ENCODE data around the gene KIRREL1. TPM values are rescaled to one million over a fixed set of nuclear protein-coding genes. Genes with fewer than 3 reads are reported as not detected.

KIRREL1 gene
- total and polyA plus RNA-seq, 2 of the 13 experiments (the other 11 are each of a cell fraction or from before 2014, with no cell fraction given), result 0.02 to 0.03 TPM

DNA sequence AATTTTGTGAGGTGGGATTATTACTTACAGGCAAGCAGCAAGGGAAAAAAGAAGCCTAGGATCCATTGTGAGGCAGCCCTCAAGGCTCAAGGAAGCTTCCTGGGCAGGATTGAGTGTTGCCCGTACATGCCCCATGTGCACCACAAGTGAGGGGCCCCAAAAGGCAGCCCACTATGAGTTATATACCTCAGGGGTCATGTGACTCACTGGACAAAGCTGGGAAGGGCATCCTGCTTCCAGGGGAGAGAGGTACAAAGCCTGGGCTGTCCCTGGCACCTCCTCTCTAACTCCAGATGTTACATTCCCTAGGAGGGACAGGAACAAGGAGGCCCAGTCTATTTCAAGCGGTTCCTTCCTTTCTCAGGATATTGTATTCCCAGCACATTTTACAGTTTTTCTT, 153.3 kb downstream of the KIRREL1 start:
- TF ChIP-seq ZFY (CRISPR knock-in tag; IDR thresholded peaks at IDR 0.05) (no peak), NR2C2 (CRISPR knock-in tag; IDR thresholded peaks at IDR 0.05; ENCODE audit: borderline replicate concordance) (no peak), ZNF660 (CRISPR knock-in tag; IDR thresholded peaks at IDR 0.05; ENCODE audit: borderline replicate concordance, low read depth) (no peak)
- TF ChIP-seq, protein P1, sequence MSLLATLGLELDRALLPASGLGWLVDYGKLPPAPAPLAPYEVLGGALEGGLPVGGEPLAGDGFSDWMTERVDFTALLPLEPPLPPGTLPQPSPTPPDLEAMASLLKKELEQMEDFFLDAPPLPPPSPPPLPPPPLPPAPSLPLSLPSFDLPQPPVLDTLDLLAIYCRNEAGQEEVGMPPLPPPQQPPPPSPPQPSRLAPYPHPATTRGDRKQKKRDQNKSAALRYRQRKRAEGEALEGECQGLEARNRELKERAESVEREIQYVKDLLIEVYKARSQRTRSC (CRISPR knock-in tag; IDR thresholded peaks at IDR 0.05; ENCODE audit: low read depth), result no peak
- WGBS (ENCODE audit: low lambda C conversion rate), result 0% methylated on average over 1 of the region's 2 CpGs
- POLR2A ChIA-PET, result no interaction called here
- Histone ChIP-seq H3K4me2 (ENCODE audit: low read depth, low read length) (no peak overlapping the region), H3K9me3 (ENCODE audit: low read length) (no peaks in the 10 kb centered on the region), H3K27ac (ENCODE audit: extremely low read length, insufficient read depth, low read length) (no peak overlapping the region), H3K4me1 (ENCODE audit: insufficient read depth, low read length) (no peaks in the 10 kb centered on the region), H3K4me3 (replicated peaks in 1 of 3; ENCODE audit: insufficient read depth in 1 of 3, low read depth in 2 of 3, low read length in 3 of 3) (no peak overlapping the region), H4K20me1 (ENCODE audit: insufficient read depth, low read length) (no peaks in the 10 kb centered on the region), H3K79me2 (ENCODE audit: insufficient read depth, low read length) (no peaks in the 10 kb centered on the region), H3K9ac (ENCODE audit: insufficient read depth, low read depth, low read length) (no peak overlapping the region), H3K27me3 (ENCODE audit: control insufficient read depth in 1 of 2, insufficient read depth in 2 of 2, low read length in 2 of 2) (no peaks in the 10 kb centered on the region), H3K36me3 (replicated peaks in 1 of 2; ENCODE audit: control insufficient read depth in 1 of 2, insufficient read depth in 2 of 2, low read length in 2 of 2) (no peaks in the 10 kb centered on the region), H2AFZ (ENCODE audit: low read length) (no peak overlapping the region)
- intact Hi-C loops (cut with micrococcal nuclease; ENCODE audit: unreplicated experiment) (no loop called here), in situ Hi-C loops (cut with HindIII; ENCODE audit: extremely low pct_ligation_motif_present, low pct_unique_long_range_greater_than_20kb) (no loop called here)
- no peak for ATAC-seq
- BruUV-seq (replicated peaks), result no TSS peak
- CTCF ChIA-PET (ENCODE audit: low intra/inter-chr PET ratio, low total read pairs), result no interaction called here
- DNase-seq (ENCODE audit: low spot score), result no peak
- no peak for FAIRE-seq

GRCh38 chr1:158147401-158147800, 154.0 kb downstream of the KIRREL1 start:
- CTCF ChIA-PET (ENCODE audit: low intra/inter-chr PET ratio, low total read pairs), result no interaction called here
- no peak for FAIRE-seq
- H4K20me1 ChIP-seq (ENCODE audit: insufficient read depth, low read length), result no peaks in the 10 kb centered on the region
- TF ChIP-seq ZNF33B (CRISPR knock-in tag; IDR thresholded peaks at IDR 0.05) (no peak), NPAS2 (CRISPR knock-in tag; IDR thresholded peaks at IDR 0.05; ENCODE audit: borderline replicate concordance) (no peak), HNRNPLL (IDR thresholded peaks at IDR 0.05; ENCODE audit: low read depth, low read length, poor library complexity, severe bottlenecking) (no peak), MATR3 (CRISPR knock-in tag; IDR thresholded peaks at IDR 0.05) (no peak), SP5 (CRISPR knock-in tag; IDR thresholded peaks at IDR 0.05; ENCODE audit: borderline replicate concordance, low read depth) (no peak), TMF1 (CRISPR knock-in tag; IDR thresholded peaks at IDR 0.05; ENCODE audit: low read depth) (no peak), MEIS2 (CRISPR knock-in tag; IDR thresholded peaks at IDR 0.05) (no peak), KLF16 (CRISPR knock-in tag; IDR thresholded peaks at IDR 0.05) (no peak), HMG20A (CRISPR knock-in tag; IDR thresholded peaks at IDR 0.05; ENCODE audit: borderline replicate concordance) (no peak), PHF21A (CRISPR knock-in tag; IDR thresholded peaks at IDR 0.05) (no peak), ZNF777 (CRISPR knock-in tag; IDR thresholded peaks at IDR 0.05) (no peak), PPARG (CRISPR knock-in tag; conservative IDR thresholded peaks at IDR 0.05) (no peak), ZNF253 (CRISPR knock-in tag; IDR thresholded peaks at IDR 0.05; ENCODE audit: borderline replicate concordance) (no peak)

More at GRCh38 chr1:158147401-158147800, 154.0 kb downstream of the KIRREL1 start:
- H3K9me3 ChIP-seq (ENCODE audit: low read length), result no peaks in the 10 kb centered on the region
- H3K27me3 ChIP-seq (ENCODE audit: control insufficient read depth in 1 of 2, insufficient read depth in 2 of 2, low read length in 2 of 2), result no peaks in the 10 kb centered on the region
- in situ Hi-C loops (cut with HindIII; ENCODE audit: extremely low pct_ligation_motif_present, low pct_unique_long_range_greater_than_20kb), result no loop called here
- H3K27ac ChIP-seq (ENCODE audit: extremely low read length, insufficient read depth, low read length), result no peak overlapping the region
- intact Hi-C loops (cut with micrococcal nuclease; ENCODE audit: unreplicated experiment), result no loop called here
- no peaks in the 10 kb centered on the region for H3K79me2 ChIP-seq (ENCODE audit: insufficient read depth, low read length)
- no peak overlapping the region for H3K9ac ChIP-seq (ENCODE audit: insufficient read depth, low read depth, low read length)
- POLR2A ChIA-PET, result no interaction called here
- no peak overlapping the region for H2AFZ ChIP-seq (ENCODE audit: low read length)
- no peaks in the 10 kb centered on the region for H3K36me3 ChIP-seq (replicated peaks in 1 of 2; ENCODE audit: control insufficient read depth in 1 of 2, insufficient read depth in 2 of 2, low read length in 2 of 2)
- no peaks in the 10 kb centered on the region for H3K4me1 ChIP-seq (ENCODE audit: insufficient read depth, low read length)
- no TSS peak for BruUV-seq (replicated peaks)
- no peak for DNase-seq (ENCODE audit: low spot score)
- no peak overlapping the region for H3K4me2 ChIP-seq (ENCODE audit: low read depth, low read length)
- H3K4me3 ChIP-seq (replicated peaks in 1 of 3; ENCODE audit: insufficient read depth in 1 of 3, low read depth in 2 of 3, low read length in 3 of 3), result no peak overlapping the region
- no peak for ATAC-seq
- WGBS (ENCODE audit: low lambda C conversion rate), result 38% methylated on average over 2 of the region's 2 CpGs

Measured in HepG2 (cell line).